Measurements from ENCODE around the gene CASD1. TPM values are rescaled to one million over a fixed set of nuclear protein-coding genes. Genes with fewer than 3 reads are reported as not detected.

Gene CASD1
- total and polyA plus RNA-seq, 4 donors = 9.5 to 25.2 (median 15.2) TPM

DNA sequence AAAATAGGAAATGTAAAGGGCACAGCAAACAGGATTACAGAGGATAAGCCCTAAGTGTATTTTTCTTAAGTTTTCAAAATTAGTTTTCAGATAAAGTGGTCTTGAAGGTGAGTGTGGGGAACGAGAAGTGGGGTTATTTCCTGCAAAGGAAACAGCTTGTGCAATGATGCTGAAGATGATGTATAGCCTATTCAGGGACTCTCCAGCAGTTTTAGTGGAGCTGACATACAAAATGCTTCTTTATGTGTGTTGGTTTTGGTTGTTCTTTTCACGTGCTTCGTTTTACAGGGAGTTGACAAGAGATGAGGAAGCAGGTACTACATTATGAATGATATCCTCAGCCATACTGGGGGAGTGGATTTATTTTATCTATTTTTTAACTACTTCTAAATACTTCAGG is 20.5 kb downstream of the CASD1 start:
- Histone ChIP-seq H3K9me3 (ENCODE audit: control insufficient read depth, low read length) (no peaks in the 10 kb centered on the region), H3K4me1 (ENCODE audit: control insufficient read depth in 1 of 2, insufficient read depth in 2 of 2, low read length in 2 of 2) (peaks cover 0 to 2% of the 10 kb centered on the region in 2 donors), H3K36me3 (ENCODE audit: control insufficient read depth in 1 of 2, insufficient read depth in 2 of 2, low read length in 1 of 2) (no peaks in the 10 kb centered on the region), H3K4me3 (ENCODE audit: low read length in 2 of 2) (no peak overlapping the region), H3K27ac (ENCODE audit: low read depth in 1 of 2, low read length in 2 of 2) (no peak overlapping the region), H3K27me3 (ENCODE audit: control insufficient read depth in 1 of 2, insufficient read depth in 2 of 2, low read length in 1 of 2) (no peaks in the 10 kb centered on the region)
- intact Hi-C loops (cut with DNase I) = no loop called here
- DNase-seq (no peak), ATAC-seq (ENCODE audit: low FRiP score) (no peak)
- WGBS, 2 donors = 85% methylated on average over 3 of the region's 3 CpGs

DNA sequence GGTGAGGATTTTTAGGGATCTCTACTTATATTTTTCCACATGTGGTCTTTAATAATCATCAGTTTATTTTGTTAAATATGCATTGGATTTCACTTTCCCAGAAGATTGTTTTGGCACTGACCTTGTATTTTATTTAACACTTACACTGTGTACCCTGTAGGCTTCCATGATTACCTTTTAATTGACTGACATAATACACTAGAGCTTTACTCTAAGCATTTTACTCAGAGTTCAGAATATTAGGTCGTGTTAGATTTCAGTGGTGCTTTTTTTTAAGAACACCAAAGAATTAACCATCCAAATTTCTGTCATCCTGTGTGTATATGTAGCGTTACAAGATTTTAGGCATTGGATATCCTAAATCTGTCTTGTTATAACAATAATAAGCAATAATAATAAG is 23.1 kb downstream of the CASD1 start:
- no peak for DNase-seq
- Histone ChIP-seq H3K4me3 (ENCODE audit: low read length in 2 of 2) (no peak overlapping the region), H3K9me3 (ENCODE audit: control insufficient read depth, low read length) (no peaks in the 10 kb centered on the region), H3K27ac (ENCODE audit: low read depth in 1 of 2, low read length in 2 of 2) (no peak overlapping the region), H3K36me3 (ENCODE audit: control insufficient read depth in 1 of 2, insufficient read depth in 2 of 2, low read length in 1 of 2) (no peaks in the 10 kb centered on the region), H3K27me3 (ENCODE audit: control insufficient read depth in 1 of 2, insufficient read depth in 2 of 2, low read length in 1 of 2) (no peaks in the 10 kb centered on the region), H3K4me1 (ENCODE audit: control insufficient read depth in 1 of 2, insufficient read depth in 2 of 2, low read length in 2 of 2) (peaks cover 0 to 2% of the 10 kb centered on the region in 2 donors)
- intact Hi-C loops (cut with DNase I) = no loop called here
- WGBS, 2 donors = 71 to 74% methylated on average over 2 of the region's 2 CpGs
- no peak for ATAC-seq (ENCODE audit: low FRiP score)

DNA sequence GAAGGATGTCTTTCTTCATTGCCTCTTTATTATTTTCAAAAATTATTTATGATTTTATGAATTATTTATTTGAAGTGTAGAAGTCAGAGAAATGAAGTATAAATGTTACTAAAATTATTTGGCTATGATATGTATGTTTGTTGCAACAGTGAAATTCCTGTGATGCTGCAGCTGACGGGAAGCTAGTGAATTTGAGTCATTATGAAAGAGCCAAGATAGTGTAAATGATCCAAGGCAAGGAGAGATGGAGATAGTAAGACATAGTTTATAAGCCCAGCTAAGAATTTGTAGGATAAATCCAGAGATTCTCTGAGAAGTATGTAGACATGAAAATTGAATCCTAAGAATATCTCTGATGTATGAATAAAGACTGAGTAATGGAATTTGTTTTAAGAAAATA is 30.8 kb downstream of the CASD1 start:
- no peak for DNase-seq
- ATAC-seq (ENCODE audit: low FRiP score) = no peak
- WGBS, 2 donors = 76 to 88% methylated on average over 1 of the region's 1 CpG
- Histone ChIP-seq H3K9me3 (ENCODE audit: control insufficient read depth, low read length) (no peaks in the 10 kb centered on the region), H3K27ac (ENCODE audit: low read depth in 1 of 2, low read length in 2 of 2) (no peak overlapping the region), H3K4me1 (ENCODE audit: control insufficient read depth in 1 of 2, insufficient read depth in 2 of 2, low read length in 2 of 2) (no peaks in the 10 kb centered on the region), H3K36me3 (ENCODE audit: control insufficient read depth in 1 of 2, insufficient read depth in 2 of 2, low read length in 1 of 2) (no peaks in the 10 kb centered on the region), H3K4me3 (ENCODE audit: low read length in 2 of 2) (no peak overlapping the region), H3K27me3 (ENCODE audit: control insufficient read depth in 1 of 2, insufficient read depth in 2 of 2, low read length in 1 of 2) (no peaks in the 10 kb centered on the region)
- intact Hi-C loops (cut with DNase I) = no loop called here

DNA sequence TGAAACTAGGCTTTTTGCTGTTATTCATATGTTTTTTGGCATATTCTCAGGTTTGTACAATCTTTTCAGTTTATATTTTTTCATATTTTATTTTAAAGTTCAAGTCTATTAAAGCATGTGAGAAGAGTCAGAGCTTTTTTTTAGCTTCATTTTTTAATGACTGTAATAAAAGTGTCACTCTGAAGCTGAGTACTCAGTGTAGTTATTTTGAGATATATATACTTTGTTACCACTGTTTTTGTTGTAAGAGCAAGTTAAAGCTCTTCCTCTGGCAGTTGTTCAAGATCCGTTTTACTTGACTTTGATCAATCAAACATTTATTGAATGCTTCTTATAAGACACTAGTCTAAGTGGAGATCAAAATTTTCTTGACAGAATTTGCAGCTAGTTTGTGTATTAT is 37.5 kb downstream of the CASD1 start:
- no peak for ATAC-seq (ENCODE audit: low FRiP score)
- no peaks in the 10 kb centered on the region for H3K4me1 ChIP-seq (ENCODE audit: control insufficient read depth in 1 of 2, insufficient read depth in 2 of 2, low read length in 2 of 2)
- no peak for DNase-seq
- H3K36me3 ChIP-seq (ENCODE audit: control insufficient read depth in 1 of 2, insufficient read depth in 2 of 2, low read length in 1 of 2) = no peaks in the 10 kb centered on the region
- intact Hi-C loops (cut with DNase I) = no loop called here
- 26 to 51% methylated on average over 1 of the region's 1 CpG for WGBS, 2 donors
- H3K27ac ChIP-seq (ENCODE audit: low read depth in 1 of 2, low read length in 2 of 2) = no peak overlapping the region
- H3K4me3 ChIP-seq (ENCODE audit: low read length in 2 of 2) = no peak overlapping the region
- no peaks in the 10 kb centered on the region for H3K9me3 ChIP-seq (ENCODE audit: control insufficient read depth, low read length)
- H3K27me3 ChIP-seq (ENCODE audit: control insufficient read depth in 1 of 2, insufficient read depth in 2 of 2, low read length in 1 of 2) = no peaks in the 10 kb centered on the region

DNA sequence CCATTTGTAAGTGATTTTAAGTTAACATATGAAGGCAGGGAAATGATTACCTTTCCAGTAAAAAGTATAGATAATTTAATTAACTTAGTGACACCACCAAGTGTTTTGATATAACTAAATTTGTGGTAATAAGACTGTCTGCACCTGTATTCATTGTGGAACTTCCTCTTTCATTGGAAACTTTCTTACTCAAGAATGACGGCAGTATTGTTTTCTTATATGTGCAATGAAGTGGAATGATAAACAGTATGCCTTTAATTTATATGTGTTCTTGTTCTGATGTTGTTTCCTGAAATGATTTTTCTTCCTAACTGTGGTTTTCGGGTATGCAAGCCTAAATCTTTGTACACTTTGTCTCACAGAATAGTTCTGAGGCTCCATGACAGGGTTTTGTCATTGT is 46.4 kb downstream of the CASD1 start:
- 79 to 83% methylated on average over 2 of the region's 2 CpGs for WGBS, 2 donors
- intact Hi-C loops (cut with DNase I) = no loop called here
- H3K36me3 ChIP-seq (ENCODE audit: control insufficient read depth in 1 of 2, insufficient read depth in 2 of 2, low read length in 1 of 2) = no peaks in the 10 kb centered on the region

DNA sequence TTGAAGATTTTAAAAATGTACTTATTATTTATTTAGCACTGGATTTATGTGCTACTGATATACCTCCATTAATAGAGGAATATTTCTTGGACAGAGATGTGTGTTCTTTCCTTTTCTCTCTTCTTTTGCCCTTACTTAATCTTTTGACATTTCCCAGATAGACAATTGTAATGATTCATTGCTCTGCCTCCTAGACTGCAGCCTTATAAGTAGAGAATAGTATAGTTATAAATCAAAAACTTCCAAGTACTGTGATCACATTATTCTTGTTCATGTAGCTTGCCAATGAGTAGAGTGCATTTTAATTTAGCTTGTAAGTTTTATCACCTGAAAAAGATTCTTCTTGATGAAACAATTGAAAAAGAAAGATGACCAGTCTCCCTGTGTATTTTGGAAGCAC is 47.6 kb downstream of the CASD1 start:
- H3K36me3 ChIP-seq (ENCODE audit: control insufficient read depth in 1 of 2, insufficient read depth in 2 of 2, low read length in 1 of 2) = no peaks in the 10 kb centered on the region
- H3K4me1 ChIP-seq (ENCODE audit: control insufficient read depth in 1 of 2, insufficient read depth in 2 of 2, low read length in 2 of 2) = no peaks in the 10 kb centered on the region
- intact Hi-C loops (cut with DNase I) = no loop called here

More for the DNA sequence above, 46.4 kb downstream of the CASD1 start:
- Histone ChIP-seq H3K27ac (ENCODE audit: low read depth in 1 of 2, low read length in 2 of 2) (no peak overlapping the region), H3K4me3 (ENCODE audit: low read length in 2 of 2) (no peak overlapping the region), H3K9me3 (ENCODE audit: control insufficient read depth, low read length) (no peaks in the 10 kb centered on the region), H3K27me3 (ENCODE audit: control insufficient read depth in 1 of 2, insufficient read depth in 2 of 2, low read length in 1 of 2) (no peaks in the 10 kb centered on the region), H3K4me1 (ENCODE audit: control insufficient read depth in 1 of 2, insufficient read depth in 2 of 2, low read length in 2 of 2) (no peaks in the 10 kb centered on the region)
- ATAC-seq (ENCODE audit: low FRiP score) (no peak), DNase-seq (no peak)

DNA sequence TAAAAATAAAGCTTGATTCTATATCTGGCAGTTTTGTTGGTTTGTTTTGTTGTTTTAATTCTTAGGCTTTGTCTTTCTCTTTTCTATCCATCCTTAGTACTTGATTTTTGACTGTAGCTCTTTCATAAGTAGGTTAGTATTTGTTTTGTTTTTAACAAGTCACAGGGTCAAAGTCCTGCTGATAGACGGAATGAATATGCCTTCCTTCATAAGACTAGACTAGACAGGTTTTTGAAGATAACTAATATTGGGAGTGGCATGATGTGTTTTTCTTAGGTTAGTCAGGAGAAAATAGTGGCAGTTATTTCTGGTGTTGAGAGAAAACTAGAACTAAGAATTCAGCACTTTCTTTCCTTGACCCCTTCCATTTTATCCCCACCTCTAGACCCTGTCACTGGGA is 50.4 kb downstream of the CASD1 start:
- 74 to 82% methylated on average over 1 of the region's 1 CpG for WGBS, 2 donors
- no peak for DNase-seq
- intact Hi-C loops (cut with DNase I) = no loop called here
- ATAC-seq (ENCODE audit: low FRiP score) = no peak
- H3K27me3 ChIP-seq (ENCODE audit: control insufficient read depth in 1 of 2, insufficient read depth in 2 of 2, low read length in 1 of 2) = no peaks in the 10 kb centered on the region
- no peak overlapping the region for H3K27ac ChIP-seq (ENCODE audit: low read depth in 1 of 2, low read length in 2 of 2)
- H3K4me3 ChIP-seq (ENCODE audit: low read length in 2 of 2) = no peak overlapping the region
- H3K36me3 ChIP-seq (ENCODE audit: control insufficient read depth in 1 of 2, insufficient read depth in 2 of 2, low read length in 1 of 2) = no peaks in the 10 kb centered on the region
- no peaks in the 10 kb centered on the region for H3K4me1 ChIP-seq (ENCODE audit: control insufficient read depth in 1 of 2, insufficient read depth in 2 of 2, low read length in 2 of 2)
- no peaks in the 10 kb centered on the region for H3K9me3 ChIP-seq (ENCODE audit: control insufficient read depth, low read length)

More for the DNA sequence above, 47.6 kb downstream of the CASD1 start:
- H3K27ac ChIP-seq (ENCODE audit: low read depth in 1 of 2, low read length in 2 of 2) = no peak overlapping the region
- DNase-seq (no peak), ATAC-seq (ENCODE audit: low FRiP score) (no peak)
- H3K9me3 ChIP-seq (ENCODE audit: control insufficient read depth, low read length) = no peaks in the 10 kb centered on the region
- H3K27me3 ChIP-seq (ENCODE audit: control insufficient read depth in 1 of 2, insufficient read depth in 2 of 2, low read length in 1 of 2) = no peaks in the 10 kb centered on the region
- H3K4me3 ChIP-seq (ENCODE audit: low read length in 2 of 2) = no peak overlapping the region

DNA sequence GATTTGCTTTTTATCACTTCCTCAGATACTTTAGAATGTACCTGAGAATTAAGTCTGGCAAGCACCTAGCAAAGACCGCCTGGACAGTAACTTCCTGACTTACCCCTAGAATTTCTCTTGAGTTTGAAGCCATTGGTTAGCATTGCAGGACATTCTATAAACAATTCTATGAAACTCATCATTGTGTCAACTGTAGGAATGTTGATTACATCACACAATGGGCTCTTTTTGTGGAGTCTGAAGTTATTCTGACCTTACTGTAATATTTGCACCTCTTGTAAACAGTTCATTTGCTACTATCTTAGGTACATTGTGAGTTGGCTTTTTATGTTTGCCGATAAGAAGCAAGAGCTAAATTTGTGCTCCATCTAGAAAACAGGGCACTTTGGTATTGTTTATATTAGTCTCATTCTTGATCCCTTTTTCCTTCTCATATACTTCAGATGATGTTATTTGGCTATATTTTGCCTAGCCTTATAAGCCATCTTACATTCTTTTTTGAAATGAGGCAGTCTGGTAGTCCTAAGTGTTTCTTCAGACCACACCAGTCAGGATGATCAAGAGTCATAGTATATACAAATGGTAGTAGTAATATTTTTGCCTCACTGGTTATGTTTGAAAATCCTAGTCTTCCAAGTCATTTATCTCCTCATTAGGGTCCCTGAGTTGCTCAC is 52.4 kb downstream of the CASD1 start:
- DNase-seq (no peak), ATAC-seq (ENCODE audit: low FRiP score) (no peak)
- Histone ChIP-seq H3K36me3 (ENCODE audit: control insufficient read depth in 1 of 2, insufficient read depth in 2 of 2, low read length in 1 of 2) (no peaks in the 10 kb centered on the region), H3K9me3 (ENCODE audit: control insufficient read depth, low read length) (no peaks in the 10 kb centered on the region), H3K4me1 (ENCODE audit: control insufficient read depth in 1 of 2, insufficient read depth in 2 of 2, low read length in 2 of 2) (no peaks in the 10 kb centered on the region), H3K27ac (ENCODE audit: low read depth in 1 of 2, low read length in 2 of 2) (no peak overlapping the region), H3K4me3 (ENCODE audit: low read length in 2 of 2) (no peak overlapping the region), H3K27me3 (ENCODE audit: control insufficient read depth in 1 of 2, insufficient read depth in 2 of 2, low read length in 1 of 2) (no peaks in the 10 kb centered on the region)
- WGBS, 2 donors = 87 to 88% methylated on average over 2 of the region's 2 CpGs
- intact Hi-C loops (cut with DNase I) = no loop called here

DNA sequence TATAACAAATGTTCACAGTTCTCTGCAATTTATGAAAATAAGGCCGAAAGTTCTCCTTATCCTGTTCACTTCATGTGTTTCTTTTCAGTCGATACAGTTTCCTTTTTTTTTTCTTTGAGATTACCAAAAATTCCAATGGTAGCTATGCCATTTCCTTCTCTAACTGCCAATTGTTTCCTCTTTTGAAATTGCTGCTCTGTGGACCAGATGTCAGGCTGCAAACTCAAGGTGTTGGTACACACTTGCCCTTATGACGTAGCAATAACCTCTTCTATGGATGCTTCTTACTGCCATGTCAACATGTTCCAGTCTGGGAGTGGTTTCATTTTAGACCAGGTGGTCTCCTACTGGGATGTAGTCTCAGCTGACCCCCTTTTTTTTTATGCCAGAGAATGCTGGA is 52.9 kb downstream of the CASD1 start:
- no peak overlapping the region for H3K4me3 ChIP-seq (ENCODE audit: low read length in 2 of 2)

More for the DNA sequence above, 52.9 kb downstream of the CASD1 start:
- no peak for ATAC-seq (ENCODE audit: low FRiP score)
- no peaks in the 10 kb centered on the region for H3K9me3 ChIP-seq (ENCODE audit: control insufficient read depth, low read length)
- no peaks in the 10 kb centered on the region for H3K36me3 ChIP-seq (ENCODE audit: control insufficient read depth in 1 of 2, insufficient read depth in 2 of 2, low read length in 1 of 2)
- no peaks in the 10 kb centered on the region for H3K27me3 ChIP-seq (ENCODE audit: control insufficient read depth in 1 of 2, insufficient read depth in 2 of 2, low read length in 1 of 2)
- H3K27ac ChIP-seq (ENCODE audit: low read depth in 1 of 2, low read length in 2 of 2) = no peak overlapping the region
- 56 to 61% methylated on average over 3 of the region's 3 CpGs for WGBS, 2 donors
- H3K4me1 ChIP-seq (ENCODE audit: control insufficient read depth in 1 of 2, insufficient read depth in 2 of 2, low read length in 2 of 2) = no peaks in the 10 kb centered on the region
- DNase-seq = no peak
- intact Hi-C loops (cut with DNase I) = no loop called here

Data from aorta (tissue), 5 donors.